ENCODE measurements around the gene AK8. TPM values are rescaled to one million over a fixed set of nuclear protein-coding genes. Genes with fewer than 3 reads are reported as not detected.

The AK8 gene
- total and polyA plus RNA-seq, 4 donors = 0.07 to 0.26 (median 0.11) TPM

GRCh38 chr9:132910376-132910775, 32.3 kb upstream of the AK8 start:
- no peak overlapping the region for H3K27ac ChIP-seq (ENCODE audit: low read depth in 1 of 2, low read length in 2 of 2)
- H3K4me3 ChIP-seq (ENCODE audit: low read depth in 1 of 3, low read length in 3 of 3) = no peak overlapping the region
- H3K4me1 ChIP-seq (ENCODE audit: control insufficient read depth in 4 of 4, insufficient read depth in 4 of 4, low read length in 3 of 4) = no peaks in the 10 kb centered on the region
- H3K27me3 ChIP-seq (ENCODE audit: control insufficient read depth in 4 of 4, insufficient read depth in 4 of 4, low read length in 3 of 4) = no peaks in the 10 kb centered on the region
- TF ChIP-seq, protein P1, sequence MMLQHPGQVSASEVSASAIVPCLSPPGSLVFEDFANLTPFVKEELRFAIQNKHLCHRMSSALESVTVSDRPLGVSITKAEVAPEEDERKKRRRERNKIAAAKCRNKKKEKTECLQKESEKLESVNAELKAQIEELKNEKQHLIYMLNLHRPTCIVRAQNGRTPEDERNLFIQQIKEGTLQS (IDR thresholded peaks at IDR 0.05) = no peak
- TF ChIP-seq HNF4A (conservative IDR thresholded peaks at IDR 0.05) = no peak
- no peak for TF ChIP-seq JUND (IDR thresholded peaks at IDR 0.05)
- no peak for TF ChIP-seq CTCF (IDR thresholded peaks at IDR 0.05; ENCODE audit: low read depth, low read length, missing input control)
- TF ChIP-seq FOXA2 (IDR thresholded peaks at IDR 0.05) = no peak
- no peak for TF ChIP-seq RAD21 (IDR thresholded peaks at IDR 0.05)
- TF ChIP-seq SP1 (IDR thresholded peaks at IDR 0.05) = no peak
- TF ChIP-seq EGR1 (IDR thresholded peaks at IDR 0.05; ENCODE audit: low read depth in 2 of 2) = no peak
- TF ChIP-seq GABPA (IDR thresholded peaks at IDR 0.05 in 1 of 2, conservative IDR thresholded peaks at IDR 0.05 in 1 of 2) = no peak
- no peak for TF ChIP-seq MAX (IDR thresholded peaks at IDR 0.05)
- TF ChIP-seq HNF4G (IDR thresholded peaks at IDR 0.05) = no peak
- TF ChIP-seq, protein P2, sequence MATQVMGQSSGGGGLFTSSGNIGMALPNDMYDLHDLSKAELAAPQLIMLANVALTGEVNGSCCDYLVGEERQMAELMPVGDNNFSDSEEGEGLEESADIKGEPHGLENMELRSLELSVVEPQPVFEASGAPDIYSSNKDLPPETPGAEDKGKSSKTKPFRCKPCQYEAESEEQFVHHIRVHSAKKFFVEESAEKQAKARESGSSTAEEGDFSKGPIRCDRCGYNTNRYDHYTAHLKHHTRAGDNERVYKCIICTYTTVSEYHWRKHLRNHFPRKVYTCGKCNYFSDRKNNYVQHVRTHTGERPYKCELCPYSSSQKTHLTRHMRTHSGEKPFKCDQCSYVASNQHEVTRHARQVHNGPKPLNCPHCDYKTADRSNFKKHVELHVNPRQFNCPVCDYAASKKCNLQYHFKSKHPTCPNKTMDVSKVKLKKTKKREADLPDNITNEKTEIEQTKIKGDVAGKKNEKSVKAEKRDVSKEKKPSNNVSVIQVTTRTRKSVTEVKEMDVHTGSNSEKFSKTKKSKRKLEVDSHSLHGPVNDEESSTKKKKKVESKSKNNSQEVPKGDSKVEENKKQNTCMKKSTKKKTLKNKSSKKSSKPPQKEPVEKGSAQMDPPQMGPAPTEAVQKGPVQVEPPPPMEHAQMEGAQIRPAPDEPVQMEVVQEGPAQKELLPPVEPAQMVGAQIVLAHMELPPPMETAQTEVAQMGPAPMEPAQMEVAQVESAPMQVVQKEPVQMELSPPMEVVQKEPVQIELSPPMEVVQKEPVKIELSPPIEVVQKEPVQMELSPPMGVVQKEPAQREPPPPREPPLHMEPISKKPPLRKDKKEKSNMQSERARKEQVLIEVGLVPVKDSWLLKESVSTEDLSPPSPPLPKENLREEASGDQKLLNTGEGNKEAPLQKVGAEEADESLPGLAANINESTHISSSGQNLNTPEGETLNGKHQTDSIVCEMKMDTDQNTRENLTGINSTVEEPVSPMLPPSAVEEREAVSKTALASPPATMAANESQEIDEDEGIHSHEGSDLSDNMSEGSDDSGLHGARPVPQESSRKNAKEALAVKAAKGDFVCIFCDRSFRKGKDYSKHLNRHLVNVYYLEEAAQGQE (IDR thresholded peaks at IDR 0.05) = no peak
- TF ChIP-seq YY1 (IDR thresholded peaks at IDR 0.05) = no peak
- WGBS = 97% methylated on average over 6 of the region's 6 CpGs
- DNase-seq (ENCODE audit: low spot score) = no peak
- H3K9me3 ChIP-seq (ENCODE audit: control insufficient read depth in 4 of 4, low read length in 3 of 4) = no peaks in the 10 kb centered on the region
- peaks cover 11 to 56% (median 37%) of the 10 kb centered on the region in 4 donors for H3K36me3 ChIP-seq (ENCODE audit: control insufficient read depth in 4 of 4, insufficient read depth in 3 of 4, low read depth in 1 of 4, low read length in 3 of 4)
- no peak overlapping the region for H3K9ac ChIP-seq (ENCODE audit: low read depth in 1 of 2, low read length in 2 of 2)

- Histone ChIP-seq H3K9me3 (ENCODE audit: control insufficient read depth in 4 of 4, low read length in 3 of 4) (no peaks in the 10 kb centered on the region), H3K36me3 (ENCODE audit: control insufficient read depth in 4 of 4, insufficient read depth in 3 of 4, low read depth in 1 of 4, low read length in 3 of 4) (peaks cover 11 to 60% (median 40%) of the 10 kb centered on the region in 4 donors), H3K9ac (ENCODE audit: low read depth in 1 of 2, low read length in 2 of 2) (no peak overlapping the region), H3K4me3 (ENCODE audit: low read depth in 1 of 3, low read length in 3 of 3) (no peak overlapping the region), H3K27me3 (ENCODE audit: control insufficient read depth in 4 of 4, insufficient read depth in 4 of 4, low read length in 3 of 4) (no peaks in the 10 kb centered on the region), H3K4me1 (ENCODE audit: control insufficient read depth in 4 of 4, insufficient read depth in 4 of 4, low read length in 3 of 4) (no peaks in the 10 kb centered on the region), H3K27ac (ENCODE audit: low read depth in 1 of 2, low read length in 2 of 2) (no peak overlapping the region)
- no peak for TF ChIP-seq FOXA2 (IDR thresholded peaks at IDR 0.05)
- no peak for TF ChIP-seq RAD21 (IDR thresholded peaks at IDR 0.05)
- DNase-seq (ENCODE audit: low spot score) = no peak
- WGBS = 87% methylated on average over 2 of the region's 2 CpGs
These were observed 31.2 kb upstream of the AK8 start for GRCh38 chr9:132909311-132909710.

DNA sequence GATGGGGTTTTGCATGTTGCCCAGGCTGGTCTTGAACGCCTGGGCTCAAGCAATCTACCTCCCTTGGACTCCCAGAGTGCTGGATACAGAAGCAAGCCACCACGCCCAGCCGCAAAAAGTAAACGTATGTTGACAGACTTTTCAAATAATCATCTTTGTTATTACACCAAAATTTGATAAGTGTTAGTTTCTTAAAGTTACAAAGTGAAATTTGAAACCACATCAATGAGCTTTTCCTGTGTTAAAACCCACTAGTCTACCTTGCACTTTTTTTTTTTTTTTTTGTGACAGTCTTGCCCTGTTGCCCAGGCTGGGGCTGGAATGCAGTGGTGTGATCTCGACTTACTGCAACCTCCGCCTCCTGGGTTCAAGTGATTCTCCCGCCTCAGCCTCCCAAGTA, 30.6 kb upstream of the AK8 start:
- no peaks in the 10 kb centered on the region for H3K4me1 ChIP-seq (ENCODE audit: control insufficient read depth in 4 of 4, insufficient read depth in 4 of 4, low read length in 3 of 4)
- no peak for DNase-seq (ENCODE audit: low spot score)
- H3K27me3 ChIP-seq (ENCODE audit: control insufficient read depth in 4 of 4, insufficient read depth in 4 of 4, low read length in 3 of 4) = no peaks in the 10 kb centered on the region
- H3K36me3 ChIP-seq (ENCODE audit: control insufficient read depth in 4 of 4, insufficient read depth in 3 of 4, low read depth in 1 of 4, low read length in 3 of 4) = peaks cover 11 to 67% (median 45%) of the 10 kb centered on the region in 4 donors
- H3K27ac ChIP-seq (ENCODE audit: low read depth in 1 of 2, low read length in 2 of 2) = no peak overlapping the region
- 84% methylated on average over 7 of the region's 7 CpGs for WGBS
- H3K9me3 ChIP-seq (ENCODE audit: control insufficient read depth in 4 of 4, low read length in 3 of 4) = no peaks in the 10 kb centered on the region
- H3K4me3 ChIP-seq (ENCODE audit: low read depth in 1 of 3, low read length in 3 of 3) = no peak overlapping the region
- H3K9ac ChIP-seq (ENCODE audit: low read depth in 1 of 2, low read length in 2 of 2) = no peak overlapping the region
- TF ChIP-seq ZBTB33 (IDR thresholded peaks at IDR 0.05) (no peak), SP1 (IDR thresholded peaks at IDR 0.05) (no peak), CTCF (IDR thresholded peaks at IDR 0.05; ENCODE audit: low read depth, low read length, missing input control) (no peak), NR2F2 (IDR thresholded peaks at IDR 0.05) (no peak), HNF4G (IDR thresholded peaks at IDR 0.05) (no peak), MAX (IDR thresholded peaks at IDR 0.05) (no peak), YY1 (IDR thresholded peaks at IDR 0.05) (no peak), TAF1 (conservative IDR thresholded peaks at IDR 0.05) (no peak), FOXA2 (IDR thresholded peaks at IDR 0.05) (no peak)
